ENCODE results near the gene LYPD5. TPM values are rescaled to one million over a fixed set of nuclear protein-coding genes. Genes with fewer than 3 reads are reported as not detected.

Gene LYPD5
- total RNA-seq, 4 donors from 2014 or later, result 0.51 to 1.9 (median 0.88) TPM

DNA sequence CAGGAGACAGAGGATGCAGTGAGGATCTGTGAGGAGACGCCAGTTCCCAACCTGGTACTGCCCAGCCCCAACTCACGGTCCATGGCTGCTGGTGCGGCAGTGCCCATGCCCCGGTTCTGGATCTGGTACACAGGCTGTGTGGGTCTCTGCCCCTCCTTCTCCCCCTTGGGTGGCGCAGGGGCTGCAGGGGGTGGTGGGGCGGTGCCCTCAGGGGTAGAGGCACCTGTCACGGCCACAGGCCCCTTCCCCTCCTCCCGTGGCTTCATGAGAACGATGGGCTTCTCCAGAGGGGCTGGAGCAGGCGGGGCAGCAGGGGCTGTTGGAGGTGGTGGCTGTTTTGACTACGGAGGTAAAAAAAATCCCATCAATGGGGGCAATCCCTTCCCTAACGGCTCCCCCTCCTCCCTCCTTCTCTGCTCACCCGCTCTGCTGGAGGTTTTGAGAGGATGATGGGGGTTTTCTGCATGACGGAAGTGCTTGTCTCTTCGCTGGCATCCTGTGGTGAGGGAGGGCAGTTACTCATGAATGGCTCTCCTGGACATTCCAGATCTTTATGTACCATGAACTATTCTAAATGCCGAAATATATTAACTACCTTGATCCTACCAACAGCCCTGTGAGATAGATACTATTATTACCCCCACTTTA, 54.6 kb downstream of the LYPD5 start:
- DNase-seq, result no peak
- Histone ChIP-seq H3K4me1 (no peaks in the 10 kb centered on the region), H3K27me3 (no peaks in the 10 kb centered on the region), H3K4me3 (no peak overlapping the region), H3K9me3 (no peaks in the 10 kb centered on the region), H3K27ac (no peak overlapping the region), H3K36me3 (no peaks in the 10 kb centered on the region)
- intact Hi-C loops (cut with DNase I; ENCODE audit: low total_unique reads), result loop anchor here (5.0 kb wide), 1 partner anchor 35 kb away; the partner anchor contains the start of gene KCNN4
- TF ChIP-seq POLR2A (IDR thresholded peaks at IDR 0.05), result no peak
- TF ChIP-seq, protein P1, sequence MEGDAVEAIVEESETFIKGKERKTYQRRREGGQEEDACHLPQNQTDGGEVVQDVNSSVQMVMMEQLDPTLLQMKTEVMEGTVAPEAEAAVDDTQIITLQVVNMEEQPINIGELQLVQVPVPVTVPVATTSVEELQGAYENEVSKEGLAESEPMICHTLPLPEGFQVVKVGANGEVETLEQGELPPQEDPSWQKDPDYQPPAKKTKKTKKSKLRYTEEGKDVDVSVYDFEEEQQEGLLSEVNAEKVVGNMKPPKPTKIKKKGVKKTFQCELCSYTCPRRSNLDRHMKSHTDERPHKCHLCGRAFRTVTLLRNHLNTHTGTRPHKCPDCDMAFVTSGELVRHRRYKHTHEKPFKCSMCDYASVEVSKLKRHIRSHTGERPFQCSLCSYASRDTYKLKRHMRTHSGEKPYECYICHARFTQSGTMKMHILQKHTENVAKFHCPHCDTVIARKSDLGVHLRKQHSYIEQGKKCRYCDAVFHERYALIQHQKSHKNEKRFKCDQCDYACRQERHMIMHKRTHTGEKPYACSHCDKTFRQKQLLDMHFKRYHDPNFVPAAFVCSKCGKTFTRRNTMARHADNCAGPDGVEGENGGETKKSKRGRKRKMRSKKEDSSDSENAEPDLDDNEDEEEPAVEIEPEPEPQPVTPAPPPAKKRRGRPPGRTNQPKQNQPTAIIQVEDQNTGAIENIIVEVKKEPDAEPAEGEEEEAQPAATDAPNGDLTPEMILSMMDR (IDR thresholded peaks at IDR 0.05), result no peak

Other genes starting within 250 kb of the LYPD5 start
- gene XRCC1, start 226.9 kb downstream of the LYPD5 start, total RNA-seq, result 10 to 100 TPM; 22.7 to 53.2 (median 30.7) TPM
- gene PINLYP, start 226.6 kb downstream of the LYPD5 start, total RNA-seq, result 10 to 100 TPM in 3 of 4 donors, 1 to 10 TPM in 1; 4.6 to 46.5 (median 10.3) TPM
- gene IRGQ, start 206.3 kb downstream of the LYPD5 start, total RNA-seq, result 10 to 100 TPM in 2 of 4 donors, 1 to 10 TPM in 2; 4.1 to 31.0 (median 17.2) TPM
- 10 to 100 TPM in 3 of 4 donors, 1 to 10 TPM in 1; 2.4 to 19.0 (median 12.6) TPM for gene ZNF576, start 205.9 kb downstream of the LYPD5 start, total RNA-seq
- gene SRRM5, start 190.4 kb downstream of the LYPD5 start, total RNA-seq, result under 1 TPM in 1 of 4 donors, not detected in 3; 0.58 TPM
- gene ZNF428, start 182.8 kb downstream of the LYPD5 start, total RNA-seq, result 10 to 100 TPM in 3 of 4 donors, 1 to 10 TPM in 1; 1.5 to 83.3 (median 44.5) TPM
- 10 to 100 TPM in 2 of 4 donors, 1 to 10 TPM in 2; 2.1 to 18.6 (median 10.5) TPM for gene CADM4, start 162.6 kb downstream of the LYPD5 start, total RNA-seq
- gene PLAUR, start 132.3 kb downstream of the LYPD5 start, total RNA-seq, result 10 to 100 TPM; 15.6 to 69.9 (median 26.7) TPM
- not detected for gene IRGC, start 86.4 kb downstream of the LYPD5 start, total RNA-seq
- gene SMG9, start 47.5 kb downstream of the LYPD5 start, total RNA-seq, result 10 to 100 TPM; 14.9 to 44.9 (median 27.2) TPM
- 1 to 10 TPM in 3 of 4 donors, under 1 TPM in 1; 0.77 to 9.2 (median 5.6) TPM for gene KCNN4, start 21.5 kb downstream of the LYPD5 start, total RNA-seq
- gene ZNF283, start 24.9 kb upstream of the LYPD5 start, total RNA-seq, result 10 to 100 TPM in 3 of 4 donors, 1 to 10 TPM in 1; 1.8 to 52.6 (median 14.1) TPM
- gene ZNF404, start 81.5 kb upstream of the LYPD5 start, total RNA-seq, result 1 to 10 TPM in 3 of 4 donors, under 1 TPM in 1; 0.59 to 7.9 (median 6.4) TPM
- 10 to 100 TPM in 3 of 4 donors, 1 to 10 TPM in 1; 9.4 to 33.0 (median 14.6) TPM for gene ZNF45, start 132.8 kb upstream of the LYPD5 start, total RNA-seq
- gene ZNF221, start 148.8 kb upstream of the LYPD5 start, total RNA-seq, result 10 to 100 TPM in 1 of 4 donors, 1 to 10 TPM in 1, under 1 TPM in 1, not detected in 1; 0.77 to 26.9 (median 9.4) TPM
- 10 to 100 TPM in 3 of 4 donors, 1 to 10 TPM in 1; 6.2 to 51.7 (median 16.3) TPM for gene ZNF155, start 181.7 kb upstream of the LYPD5 start, total RNA-seq
- gene ZNF230, start 200.5 kb upstream of the LYPD5 start, total RNA-seq, result 10 to 100 TPM in 3 of 4 donors, 1 to 10 TPM in 1; 6.5 to 15.1 (median 13.9) TPM
- gene ZNF222, start 222.9 kb upstream of the LYPD5 start, total RNA-seq, result 1 to 10 TPM in 2 of 4 donors, under 1 TPM in 2; 0.29 to 9.1 (median 1.0) TPM
- 10 to 100 TPM in 2 of 4 donors, 1 to 10 TPM in 2; 3.6 to 48.5 (median 12.9) TPM for gene ZNF223, start 249.6 kb upstream of the LYPD5 start, total RNA-seq